DMS114 treated with DMSO at 0.1 percent for 48 hours (cell line): ENCODE results near the gene ZBTB21.
"Not testable (repeated sequence)": the region's sequence is repeated elsewhere in the genome, so short reads cannot be mapped to it uniquely, and the experiment has no call there.

Source experiments
- DNase-seq: peaks from one replicate; lab custom pipeline; 2025; ENCODE audit not compliant: unreplicated experiment; lab: John Stamatoyannopoulos, UW

The ZBTB21 gene

DNA sequence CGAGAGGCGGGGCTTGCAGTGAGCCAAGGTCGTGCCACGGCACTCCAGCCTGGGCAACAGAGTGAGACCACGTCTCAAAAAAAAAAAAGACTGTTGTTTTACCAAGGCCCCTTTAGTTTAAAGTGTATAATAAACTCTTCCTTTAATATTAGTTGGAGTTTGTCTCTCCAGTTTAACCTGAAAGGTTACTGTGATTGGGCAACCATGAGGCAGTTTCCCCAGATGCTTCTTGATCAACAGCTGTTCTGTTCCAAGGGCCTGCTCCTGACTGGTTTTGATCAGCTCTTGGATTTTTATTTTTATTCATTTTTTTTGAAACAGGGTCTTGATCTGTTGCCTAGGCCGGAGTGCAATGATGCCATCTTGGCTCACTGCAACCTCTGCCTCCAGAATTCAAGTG lies 38.3 kb downstream of the ZBTB21 start:
- no peak for DNase-seq

DNA sequence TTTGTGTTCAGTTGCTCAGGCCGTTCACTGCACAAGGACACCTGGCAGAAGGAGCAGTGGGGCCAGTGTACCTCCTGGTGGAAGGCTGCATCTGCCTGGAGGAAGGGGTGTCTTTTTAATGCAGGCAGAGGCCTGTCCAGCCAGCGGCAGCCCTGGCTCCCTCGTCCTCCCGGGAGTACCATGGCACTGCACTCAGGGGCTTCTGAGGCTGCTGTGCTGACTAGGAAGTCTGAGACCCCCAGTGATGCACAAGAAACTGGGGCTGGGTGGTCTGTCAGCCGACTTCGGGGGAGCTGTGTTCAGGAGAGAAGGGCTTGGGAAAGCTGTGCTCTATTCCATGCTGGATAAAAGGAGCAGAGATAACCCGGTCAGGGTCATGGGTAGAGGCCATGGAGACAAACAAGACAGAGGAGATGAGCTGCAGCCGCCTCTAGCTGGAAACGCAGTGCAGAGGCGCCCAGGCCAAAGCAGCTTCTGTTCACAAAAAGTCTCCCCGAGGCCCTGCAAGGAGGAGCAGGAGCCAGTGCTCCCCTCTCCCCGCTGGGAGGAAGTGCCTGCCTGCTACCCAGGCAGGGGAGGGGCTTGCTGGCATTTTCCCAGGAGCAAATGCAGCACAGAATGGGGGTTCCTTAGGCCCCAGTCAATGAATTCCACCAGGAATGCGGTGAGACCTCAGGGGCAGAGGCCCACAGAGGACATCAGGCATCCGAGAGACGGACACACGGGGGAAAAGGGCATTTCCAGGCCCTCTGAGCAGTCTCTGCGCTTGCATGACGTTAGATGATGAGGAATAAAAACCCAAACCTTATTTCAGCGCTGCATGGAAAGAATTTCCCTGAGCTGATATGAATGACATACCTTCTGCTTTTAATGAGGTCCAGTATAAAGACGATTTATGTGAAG lies 39.2 kb downstream of the ZBTB21 start:
- no peak for DNase-seq

DNA sequence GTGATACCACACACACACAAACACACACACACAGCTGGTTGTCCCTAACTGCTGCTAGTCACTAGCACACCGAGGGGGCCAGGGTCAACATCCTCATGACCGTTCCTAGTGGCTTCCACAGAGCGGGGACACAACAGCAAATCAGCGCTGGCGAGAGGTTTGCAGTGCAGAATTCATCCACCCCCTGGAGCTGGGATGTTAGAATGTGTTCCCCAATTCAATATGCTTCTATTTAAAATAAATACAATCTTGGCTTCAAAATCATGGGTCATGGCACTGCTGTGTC lies 40.1 kb downstream of the ZBTB21 start:
- DNase-seq: no peak

DNA sequence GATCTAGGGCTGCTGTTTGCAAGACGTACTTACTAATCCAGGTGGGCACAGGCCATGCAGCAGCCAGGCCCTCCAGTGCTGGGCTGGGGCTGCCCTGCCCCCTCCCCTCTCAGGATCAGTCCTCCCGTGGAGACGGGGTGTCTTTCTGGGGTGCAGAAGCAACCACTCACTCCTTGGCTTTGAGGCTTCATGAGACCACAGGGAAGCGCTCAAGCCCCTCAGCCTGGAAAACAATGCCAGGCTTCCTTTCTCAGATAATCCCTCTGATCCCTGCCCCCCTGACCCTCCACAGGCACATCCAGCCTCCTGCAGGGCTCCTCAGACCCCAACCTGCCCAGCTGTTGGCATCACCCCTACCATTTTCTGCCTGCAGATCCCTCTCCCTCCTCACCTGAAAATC lies 42.5 kb downstream of the ZBTB21 start:
- DNase-seq: no peak

DNA sequence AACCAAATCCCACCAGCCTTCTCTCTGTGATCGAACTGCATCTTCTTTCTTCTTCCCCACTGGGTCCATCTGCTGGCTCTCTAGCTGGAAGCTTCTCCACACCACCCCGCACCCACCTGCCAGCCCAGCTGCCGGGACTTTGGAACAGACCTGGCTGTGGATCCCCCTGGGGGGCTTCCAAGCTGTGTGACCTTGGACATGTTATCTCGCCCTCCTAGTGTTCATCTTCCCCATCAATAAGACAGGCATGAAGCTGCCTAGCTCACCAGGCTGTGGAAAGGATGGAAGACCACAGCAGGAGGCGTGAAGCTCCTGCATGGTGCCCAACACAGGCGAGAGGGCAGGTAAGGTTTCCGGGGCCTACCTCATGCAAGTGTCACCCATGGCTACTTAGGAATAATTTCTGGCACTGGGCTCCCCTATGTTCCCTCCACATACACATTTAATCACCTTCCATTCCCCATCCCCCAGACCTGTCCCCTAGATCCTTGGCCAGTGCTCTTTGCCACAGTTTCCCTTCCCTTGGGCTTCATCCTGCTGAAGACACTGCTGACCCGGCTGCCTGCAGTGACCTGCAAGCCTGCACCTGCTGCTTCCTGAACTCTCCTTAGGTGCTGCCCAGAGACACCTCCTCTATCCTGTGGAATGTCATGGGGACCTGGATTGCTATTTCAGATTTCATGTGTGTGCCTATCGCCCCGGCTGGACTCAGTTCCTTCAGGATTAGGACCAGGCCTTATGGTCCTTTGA lies 43.1 kb downstream of the ZBTB21 start:
- no peak for DNase-seq

DNA sequence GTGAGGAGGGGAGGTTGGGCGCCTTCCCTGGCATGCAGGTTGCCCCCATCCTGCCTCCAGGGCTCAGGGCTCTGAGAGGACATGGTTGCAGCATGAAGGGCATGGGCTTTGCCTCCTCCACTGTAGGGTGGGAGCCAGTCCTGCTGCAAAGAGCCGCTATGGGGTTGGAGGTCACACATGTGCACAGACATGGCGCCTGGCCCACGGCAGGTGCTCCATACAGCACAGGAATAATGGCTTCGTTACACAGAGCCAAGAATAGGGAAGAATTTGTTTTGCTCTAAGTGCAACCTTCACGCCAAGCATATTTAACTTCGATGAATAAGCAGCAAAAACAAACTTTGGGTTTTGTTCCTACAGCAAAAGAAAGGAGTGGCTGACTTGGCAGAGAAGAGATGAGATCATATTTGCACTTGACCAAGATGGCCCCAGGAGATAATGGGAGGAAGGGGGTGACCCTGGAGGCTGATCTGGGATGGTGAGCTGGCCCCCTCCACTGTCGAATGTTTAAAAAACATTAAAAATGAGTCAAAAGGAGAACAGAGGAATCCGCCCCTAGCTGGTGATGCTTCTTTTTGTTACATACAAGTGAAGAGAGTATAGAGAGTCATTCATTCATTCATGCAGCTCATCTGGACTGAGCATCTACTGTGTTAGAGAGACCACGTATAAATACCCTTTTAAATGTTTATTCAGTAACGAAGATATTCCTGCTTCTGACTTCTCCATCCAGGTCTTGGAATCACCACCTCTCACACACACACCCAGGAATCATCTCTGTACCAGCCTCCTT lies 43.9 kb downstream of the ZBTB21 start:
- no peak for DNase-seq

DNA sequence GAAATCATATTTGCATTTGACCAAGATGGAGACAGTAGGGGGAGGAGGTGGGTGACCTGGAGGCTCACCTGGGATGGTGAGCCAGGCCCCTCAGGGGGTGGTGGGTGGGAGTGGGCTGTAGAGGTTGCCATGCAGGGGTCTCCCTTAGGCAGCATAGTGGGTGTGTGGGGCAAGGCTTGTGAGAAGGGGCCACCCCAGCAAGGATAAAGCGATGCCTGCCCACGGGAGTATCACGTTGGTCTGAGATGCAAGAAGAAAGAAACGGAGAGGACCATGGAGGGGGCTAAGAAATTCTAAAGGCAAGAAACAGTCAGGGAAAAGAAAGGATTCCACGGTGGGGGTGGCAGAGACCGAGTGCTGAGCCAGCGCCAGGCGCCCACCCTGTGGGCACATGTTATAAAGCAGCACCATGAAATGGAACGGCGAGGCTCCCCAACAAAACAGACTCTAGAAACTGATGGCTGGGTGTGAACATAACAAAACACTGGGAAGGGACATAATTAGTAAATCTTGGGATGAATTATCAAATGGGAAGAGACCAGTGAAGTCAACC lies 44.6 kb downstream of the ZBTB21 start:
- no peak for DNase-seq

DNA sequence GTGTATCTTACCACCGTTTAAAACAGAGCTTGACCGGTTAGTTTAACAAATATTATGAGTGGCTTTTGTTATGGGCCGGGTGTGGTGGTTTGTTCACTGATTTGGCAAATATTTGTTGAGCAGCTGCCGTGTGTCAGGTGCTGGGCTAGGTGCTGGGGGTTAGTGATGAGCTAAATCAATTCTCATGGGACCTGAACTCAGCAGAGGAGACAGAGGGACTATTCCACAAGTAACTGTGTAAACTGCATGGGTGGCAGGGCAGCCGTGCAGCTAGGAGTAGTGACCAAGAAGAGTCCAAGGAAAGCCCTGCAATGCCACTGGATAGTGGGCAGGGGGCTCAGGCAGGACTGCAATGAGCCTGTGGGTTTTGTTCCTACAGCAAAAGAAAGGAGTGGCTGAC lies 45.1 kb downstream of the ZBTB21 start:
- no peak for DNase-seq

DNA sequence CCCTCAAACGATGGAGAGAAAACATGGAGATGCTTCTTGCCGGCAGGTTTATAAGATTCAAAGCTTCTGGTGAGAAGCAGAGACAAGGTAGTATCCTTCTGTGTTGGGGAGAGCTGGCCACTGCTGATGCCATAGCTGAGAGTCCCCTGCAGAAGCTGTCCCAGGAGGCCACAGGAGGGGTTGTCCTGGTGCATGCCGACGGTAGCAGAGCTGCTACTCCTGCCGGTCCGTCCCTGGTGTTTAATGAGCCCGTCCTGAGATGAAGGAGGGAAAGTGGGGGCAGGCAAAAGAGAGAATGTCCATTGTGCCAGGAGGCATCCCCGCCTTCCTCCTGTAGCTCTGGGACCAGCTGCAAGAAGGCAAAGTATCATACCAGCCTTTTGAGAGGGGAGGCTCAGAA lies 46.0 kb downstream of the ZBTB21 start:
- DNase-seq: no peak

DNA sequence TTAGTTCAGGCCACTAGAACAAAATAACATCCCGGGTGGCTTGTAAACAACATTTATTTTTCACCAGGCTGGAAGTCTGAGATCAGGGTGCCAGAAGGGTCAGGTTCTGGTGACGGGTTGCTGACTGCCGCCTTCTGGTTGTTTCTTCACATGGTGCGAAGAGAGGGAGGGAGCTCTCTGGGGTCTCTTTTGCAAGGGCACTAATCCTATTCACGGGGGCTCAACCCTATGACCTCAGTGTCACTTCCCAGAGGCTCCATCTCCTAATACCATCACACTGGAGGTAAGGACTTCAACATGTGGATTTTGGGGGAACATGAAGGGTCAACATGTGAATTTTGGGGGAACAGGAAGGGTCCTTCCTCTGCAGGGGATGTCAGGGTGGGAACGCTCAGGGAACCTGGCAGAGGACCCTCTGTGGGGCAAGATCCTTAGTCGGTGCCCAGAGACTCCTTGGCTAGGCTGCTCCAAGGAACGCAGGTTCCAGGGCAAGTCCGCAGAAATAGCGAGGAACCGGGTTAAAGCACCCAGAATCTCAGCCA lies 47.7 kb downstream of the ZBTB21 start:
- DNase-seq: no peak

DNA sequence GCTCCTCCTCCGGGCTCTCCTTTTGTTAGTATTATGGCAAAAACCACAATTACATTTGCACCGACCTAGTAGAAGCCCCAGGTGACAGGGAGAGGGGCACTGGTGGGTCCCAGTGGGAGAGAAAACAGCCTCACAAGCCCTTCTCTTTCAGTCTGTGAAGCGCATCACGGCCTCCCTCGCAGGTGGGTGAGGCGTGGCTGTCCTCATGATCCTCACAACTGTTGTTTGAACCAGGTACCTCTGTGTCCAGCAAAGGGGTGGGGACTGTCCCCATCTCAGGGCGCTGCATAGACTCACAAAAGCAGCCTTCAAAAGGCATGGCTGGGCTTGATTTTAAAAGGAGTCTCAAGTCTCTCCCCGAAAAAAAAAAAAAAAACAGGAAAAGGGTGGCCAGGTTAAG lies 48.4 kb downstream of the ZBTB21 start:
- no peak for DNase-seq

DNA sequence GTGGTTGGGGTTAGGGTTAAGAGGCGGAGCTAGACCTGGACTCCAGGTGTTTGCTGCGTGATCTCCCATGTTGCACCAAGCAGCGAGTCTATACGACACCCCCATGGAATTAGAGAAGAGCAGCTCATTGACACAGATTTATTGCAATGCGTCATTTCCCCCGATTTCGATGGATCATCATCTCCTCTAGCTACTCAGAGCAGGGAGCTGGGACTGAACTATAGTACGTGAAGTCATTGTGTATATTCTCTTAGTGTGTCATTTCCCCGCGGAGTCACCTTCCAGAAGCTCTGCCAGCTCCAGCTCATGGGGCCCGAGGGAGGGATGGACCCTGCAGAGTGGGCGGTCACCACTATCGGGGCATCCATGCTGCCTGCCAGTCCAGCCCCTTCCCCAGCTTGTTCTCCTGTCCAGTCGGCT lies 48.9 kb downstream of the ZBTB21 start:
- no peak for DNase-seq

DNA sequence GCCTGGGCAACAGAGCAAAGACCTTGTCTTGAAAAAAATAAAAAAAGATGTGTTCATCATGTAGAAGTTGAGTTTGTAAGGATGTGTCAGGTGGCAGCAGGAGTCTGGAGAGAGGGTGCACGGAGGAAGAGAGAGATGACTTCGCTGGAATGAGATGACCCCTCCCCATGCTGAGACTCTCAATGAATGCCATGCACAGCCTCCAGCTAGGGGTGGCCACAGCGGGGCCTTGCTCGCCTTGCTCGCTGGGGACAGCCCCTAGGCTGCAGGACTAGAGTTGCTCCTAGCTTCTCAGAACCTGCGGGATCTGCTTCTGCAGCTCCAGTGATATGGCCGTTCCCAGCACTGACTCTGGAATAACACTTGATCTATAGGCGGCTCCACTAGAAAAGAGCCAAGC lies 49.8 kb downstream of the ZBTB21 start:
- no peak for DNase-seq

DNA sequence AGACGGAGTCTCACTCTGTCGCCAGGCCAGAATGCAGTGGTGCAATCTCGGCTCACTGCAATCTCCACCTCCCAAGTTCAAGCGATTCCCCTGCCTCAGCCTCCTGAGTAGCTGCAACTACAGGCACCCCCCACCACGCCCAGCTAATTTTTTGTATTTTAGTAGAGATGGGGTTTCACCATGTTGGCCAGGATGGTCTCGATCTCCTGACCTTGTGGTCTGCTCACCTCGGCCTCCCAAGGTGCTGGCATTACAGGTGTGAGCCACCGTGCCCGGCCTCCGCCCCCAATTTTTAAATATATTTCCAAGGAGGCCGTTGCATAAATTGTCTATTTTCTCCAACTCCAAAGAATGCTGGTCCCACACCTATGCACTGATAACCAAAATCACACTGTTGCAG lies 50.5 kb downstream of the ZBTB21 start:
- DNase-seq: not testable (repeated sequence)

DNA sequence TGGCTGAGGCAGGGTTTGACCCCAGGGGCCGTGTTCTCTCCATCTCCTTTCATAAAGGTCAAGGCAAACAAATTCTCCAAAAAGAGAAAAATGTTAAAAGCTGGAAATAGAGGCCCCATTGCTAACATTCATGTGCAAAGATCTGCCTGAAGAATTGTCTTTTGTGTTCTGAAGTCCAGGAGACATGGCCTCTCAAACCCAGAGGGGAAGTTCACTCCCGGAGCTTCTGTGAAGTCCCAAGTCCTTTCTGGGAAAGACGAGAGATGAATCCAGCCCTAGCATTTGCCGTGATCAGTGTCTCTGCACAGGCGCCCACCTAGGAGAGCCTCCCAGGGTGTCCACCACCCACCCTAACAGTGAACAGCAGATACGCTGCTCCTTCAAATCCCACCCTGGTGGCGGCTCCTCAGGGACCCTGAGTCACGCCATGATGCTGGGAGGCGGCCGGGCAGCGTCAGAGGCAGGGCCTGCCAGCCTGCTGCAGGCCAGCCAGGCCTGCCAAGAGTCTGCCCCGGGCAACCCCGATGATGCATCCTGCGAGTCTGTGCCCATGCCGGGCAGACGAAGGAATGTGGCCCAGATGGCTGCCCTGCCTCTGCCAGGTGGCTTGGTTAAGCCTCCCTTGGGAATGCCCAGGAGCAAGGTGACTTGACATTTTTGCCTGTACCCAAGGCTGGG lies 51.1 kb downstream of the ZBTB21 start:
- DNase-seq: no peak

DNA sequence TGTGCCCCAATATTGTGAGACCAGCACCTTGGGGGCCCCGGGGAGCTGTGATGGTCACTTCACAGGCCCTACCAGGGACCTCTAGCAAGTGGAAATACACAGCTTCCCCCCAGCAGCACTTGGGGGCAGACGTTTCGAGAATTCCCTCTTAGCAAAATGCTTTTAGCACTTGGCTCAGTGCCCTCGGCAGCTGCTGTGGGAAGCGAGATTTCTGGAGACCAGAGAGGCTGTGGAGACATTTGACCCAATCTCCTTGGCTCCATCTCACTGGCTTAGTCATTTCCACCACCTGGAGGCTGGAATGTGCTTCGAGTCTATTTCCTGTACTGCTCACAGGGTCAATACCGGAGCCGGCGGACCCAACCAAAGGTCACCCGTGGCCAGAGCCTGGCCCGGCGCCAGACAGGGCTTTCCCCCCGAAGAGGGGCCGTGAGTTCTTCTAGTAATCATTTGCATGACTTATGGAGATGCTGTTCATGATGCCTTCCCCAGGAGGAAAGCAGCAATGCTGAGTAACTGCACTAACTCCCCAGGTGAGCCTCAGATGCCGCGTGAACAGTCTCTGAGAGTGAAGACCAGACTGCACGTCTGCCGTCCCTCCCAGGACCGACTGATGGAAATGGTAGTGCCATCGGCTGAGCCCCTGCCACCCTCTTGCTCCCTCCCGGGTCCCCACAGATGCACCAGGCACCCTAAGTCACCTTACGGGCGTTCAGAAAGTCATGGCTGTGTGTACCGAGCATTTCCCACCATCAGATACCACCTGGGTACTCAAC lies 52.0 kb downstream of the ZBTB21 start:
- no peak for DNase-seq

DNA sequence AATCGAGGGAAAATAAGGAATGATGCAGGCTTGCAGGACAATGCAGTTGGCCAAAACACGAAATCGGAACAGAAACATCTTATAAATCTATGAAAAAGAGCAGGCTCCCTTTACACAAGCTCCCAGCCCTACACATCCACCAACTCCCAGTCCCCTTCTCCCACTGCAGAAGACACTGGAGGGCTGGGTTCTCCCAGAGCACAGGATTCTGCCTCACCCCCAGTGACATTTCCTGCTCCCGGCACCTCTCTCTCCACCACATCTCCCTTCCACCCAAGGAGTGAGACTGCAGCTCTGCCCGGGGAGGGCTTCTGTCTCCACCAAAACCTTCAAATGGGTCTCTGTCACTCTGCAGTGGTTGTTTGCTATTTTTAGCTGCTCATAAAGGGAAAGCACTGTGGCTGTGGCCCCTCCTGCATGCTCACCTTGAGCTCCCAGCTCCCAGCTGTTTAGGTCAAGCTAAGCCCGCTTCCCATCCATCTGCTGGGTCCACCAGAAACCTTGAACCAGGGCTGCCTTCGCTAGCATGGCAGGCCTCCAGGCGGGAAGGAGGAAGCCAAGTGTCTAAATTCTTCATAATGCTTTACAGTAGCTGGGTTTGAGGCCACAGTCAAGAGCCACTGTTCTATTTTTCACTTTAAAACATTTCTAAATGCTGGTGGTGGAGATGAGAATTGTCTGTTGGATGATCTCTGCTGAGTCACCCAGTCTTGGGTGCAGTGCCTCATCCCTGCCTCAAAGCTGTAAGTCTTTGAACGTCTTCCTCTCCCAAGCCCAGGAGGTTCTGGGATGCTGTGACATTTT lies 53.0 kb downstream of the ZBTB21 start:
- DNase-seq: no peak

DNA sequence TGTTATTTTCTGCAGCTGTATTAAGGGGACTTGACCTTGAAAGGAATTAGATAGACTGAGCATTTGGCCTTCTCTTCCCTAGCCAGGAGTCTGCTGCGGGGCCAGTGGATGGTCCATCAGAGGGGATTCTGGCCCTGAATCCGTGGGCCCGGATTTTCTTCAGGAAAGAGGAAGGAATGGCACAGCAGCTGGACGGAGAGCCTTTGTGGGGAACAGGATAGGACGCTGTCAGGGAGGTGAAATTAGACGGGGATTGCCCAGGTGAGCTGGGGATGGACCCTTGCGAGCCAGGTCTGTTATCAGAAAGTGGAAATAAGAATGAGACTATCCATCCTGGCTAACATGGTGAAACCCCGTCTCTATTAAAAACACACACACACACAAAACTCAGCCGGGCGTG lies 54.6 kb downstream of the ZBTB21 start:
- DNase-seq: no peak
